Activated naive CD8-positive, alpha-beta T cell treated with anti-CD3 and anti-CD28 coated beads for 36 hours (primary cell): ENCODE data around the gene RASSF5. TPM values are rescaled to one million over a fixed set of nuclear protein-coding genes. Genes with fewer than 3 reads are reported as not detected.
"Not testable (repeated sequence)": the region's sequence is repeated elsewhere in the genome, so short reads cannot be mapped to it uniquely, and the experiment has no call there.

Experiments used
- DNase-seq: peaks from one replicate; pipeline ENCODE4 v3.0.0; 2021
- H3K27ac Mint-ChIP-seq: one replicate; pipeline ENCODE4 v1.8.0; 2022; ENCODE audit warnings: mild to moderate bottlenecking, moderate library complexity, mixed read lengths
- H3K27me3 Mint-ChIP-seq: one replicate; pipeline ENCODE4 v1.8.0; 2022; ENCODE audit warnings: mild to moderate bottlenecking, mixed read lengths
- H3K36me3 Mint-ChIP-seq: one replicate; pipeline ENCODE4 v1.8.0; 2021; ENCODE audit warnings: mild to moderate bottlenecking, mixed read lengths
- H3K4me1 Mint-ChIP-seq: one replicate; pipeline ENCODE4 v1.8.0; 2021; ENCODE audit warnings: mixed read lengths
- H3K4me3 Mint-ChIP-seq: one replicate; pipeline ENCODE4 v1.8.0; 2022; ENCODE audit warnings: mild to moderate bottlenecking, moderate library complexity, mixed read lengths
- H3K9me3 Mint-ChIP-seq: one replicate; pipeline ENCODE4 v1.8.0; 2022; ENCODE audit warnings: mixed read lengths
- total RNA-seq, 2 experiments: library from RNA; stranded (reverse); gene quantifications; one replicate each; pipeline ENCODE4 v1.2.3, GENCODE V29; 2021

The RASSF5 gene
- total RNA-seq, 2 experiments from 2014 or later: 223 to 226 TPM

- Mint-ChIP-seq H3K27ac (peak overlapping the region; percentile 99), H3K36me3 (peaks cover 68% of the 10 kb centered on the region)
- H3K9me3 Mint-ChIP-seq: not testable (repeated sequence)
Measured at GRCh38 chr1:206581114-206581497, 73.8 kb downstream of the RASSF5 start.

DNA sequence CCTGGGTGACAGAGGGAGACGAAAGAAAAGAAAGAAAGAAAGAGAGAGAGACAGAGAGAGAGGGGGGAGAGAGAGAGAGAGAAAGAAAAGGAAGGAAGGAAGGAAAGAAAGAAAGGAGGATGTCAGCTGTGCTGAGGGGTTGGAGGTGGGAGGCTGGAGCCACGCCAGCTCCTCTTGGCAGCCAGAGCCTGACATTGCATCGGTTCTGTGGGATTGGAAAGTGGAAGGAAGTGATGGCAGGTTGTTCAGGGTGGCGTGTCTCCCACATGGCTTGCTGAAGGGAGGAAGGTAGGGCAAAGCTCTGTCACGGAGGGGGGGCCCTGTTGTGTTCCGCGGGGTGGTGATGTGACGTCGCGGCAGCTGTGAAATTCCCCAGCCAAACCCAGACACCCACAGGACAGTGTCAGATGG lies 74.2 kb downstream of the RASSF5 start:
- peaks cover 4% of the 10 kb centered on the region for H3K9me3 Mint-ChIP-seq
- H3K4me3 Mint-ChIP-seq: peak overlapping the region; percentile 85
- peaks cover 72% of the 10 kb centered on the region for H3K4me1 Mint-ChIP-seq
- no peaks in the 10 kb centered on the region for H3K27me3 Mint-ChIP-seq
- H3K27ac Mint-ChIP-seq: peak overlapping the region; percentile 99
- peak; percentile 65 for DNase-seq
- peaks cover 66% of the 10 kb centered on the region for H3K36me3 Mint-ChIP-seq

More at GRCh38 chr1:206581114-206581497, 73.8 kb downstream of the RASSF5 start:
- H3K27me3 Mint-ChIP-seq, DNase-seq: not testable (repeated sequence)
- H3K4me3 Mint-ChIP-seq: peak overlapping the region; percentile 85
- peaks cover 74% of the 10 kb centered on the region for H3K4me1 Mint-ChIP-seq

GRCh38 chr1:206582537-206582936 lies 75.2 kb downstream of the RASSF5 start:
- DNase-seq: no peak
- H3K27ac Mint-ChIP-seq: peak overlapping the region; percentile 99
- H3K9me3 Mint-ChIP-seq: peaks cover 4% of the 10 kb centered on the region
- H3K4me1 Mint-ChIP-seq: peaks cover 72% of the 10 kb centered on the region
- H3K27me3 Mint-ChIP-seq: no peaks in the 10 kb centered on the region
- H3K36me3 Mint-ChIP-seq: peaks cover 66% of the 10 kb centered on the region
- peak overlapping the region; percentile 64 for H3K4me3 Mint-ChIP-seq

DNA sequence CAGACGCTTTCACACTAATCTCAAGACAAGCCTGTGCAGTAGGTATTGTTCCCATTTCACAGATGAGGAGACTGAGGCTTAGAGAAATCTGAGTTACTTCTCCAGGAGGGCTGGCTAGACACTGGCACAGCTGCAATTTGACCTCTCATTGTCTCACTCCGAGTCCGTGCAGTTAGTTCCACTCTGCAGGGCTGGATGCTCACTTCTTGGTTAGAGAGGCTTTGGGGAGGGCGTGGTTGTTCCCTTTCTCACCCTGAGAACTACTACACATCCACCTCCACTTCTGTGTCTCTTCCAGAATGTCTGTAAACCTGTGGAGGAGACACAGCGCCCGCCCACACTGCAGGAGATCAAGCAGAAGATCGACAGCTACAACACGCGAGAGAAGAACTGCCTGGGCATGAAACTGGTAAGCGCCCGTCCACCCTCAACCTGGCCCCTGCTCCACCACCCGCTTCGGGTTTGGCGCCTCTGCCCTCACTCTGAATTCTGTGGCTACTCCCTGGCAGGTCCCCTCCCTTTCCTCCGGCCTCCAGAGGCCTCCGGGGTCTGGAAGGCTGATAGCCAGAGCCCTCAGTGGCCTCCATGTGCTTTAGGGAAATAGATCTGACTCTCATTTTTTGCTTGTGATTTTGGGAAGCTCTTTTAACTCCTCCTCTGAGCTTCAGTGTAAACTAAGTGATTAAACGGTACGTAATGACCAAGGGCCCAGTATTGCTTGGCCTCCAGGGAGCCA lies 75.8 kb downstream of the RASSF5 start:
- no peak for DNase-seq
- Mint-ChIP-seq H3K36me3 (peaks cover 67% of the 10 kb centered on the region), H3K27ac (peak overlapping the region; percentile 99), H3K4me1 (peaks cover 72% of the 10 kb centered on the region), H3K9me3 (peaks cover 4% of the 10 kb centered on the region), H3K4me3 (peak overlapping the region; percentile 64), H3K27me3 (no peaks in the 10 kb centered on the region)

DNA sequence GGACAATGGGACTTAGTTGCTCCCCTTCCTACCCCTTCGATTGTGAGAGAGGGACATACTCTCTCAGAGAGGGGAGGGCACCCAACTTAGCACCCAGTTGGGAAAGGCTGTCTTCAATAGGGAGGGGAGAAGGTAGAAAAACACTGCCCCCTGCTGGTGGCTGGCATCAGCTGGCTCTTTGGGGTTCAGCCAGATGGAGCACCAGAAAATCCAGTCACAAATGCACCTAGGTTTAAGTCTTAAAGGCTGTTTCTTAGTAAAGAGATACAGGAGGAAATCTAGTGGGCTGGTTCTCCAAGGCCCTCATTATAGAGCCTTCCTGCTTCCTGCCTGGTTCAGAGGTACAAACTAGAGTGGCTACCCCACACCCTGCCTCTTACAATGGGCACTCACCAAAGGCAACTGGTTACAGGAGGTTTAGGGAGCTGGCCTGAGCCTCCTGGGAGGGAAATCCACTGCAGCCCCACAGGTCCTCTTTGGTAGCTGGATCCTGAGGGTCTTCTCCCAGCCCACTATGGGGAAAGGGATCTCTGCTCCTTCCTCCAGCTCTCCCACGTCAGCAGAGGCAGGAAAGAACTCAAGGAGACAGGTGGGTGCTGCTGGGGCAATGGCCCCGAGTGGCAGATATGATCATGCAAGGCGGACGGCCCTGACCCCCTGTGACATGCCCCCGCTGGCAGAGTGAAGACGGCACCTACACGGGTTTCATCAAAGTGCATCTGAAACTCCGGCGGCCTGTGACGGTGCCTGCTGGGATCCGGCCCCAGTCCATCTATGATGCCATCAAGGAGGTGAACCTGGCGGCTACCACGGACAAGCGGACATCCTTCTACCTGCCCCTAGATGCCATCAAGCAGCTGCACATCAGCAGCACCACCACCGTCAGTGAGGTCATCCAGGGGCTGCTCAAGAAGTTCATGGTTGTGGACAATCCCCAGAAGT lies 76.6 kb downstream of the RASSF5 start:
- Mint-ChIP-seq H3K9me3 (peaks cover 4% of the 10 kb centered on the region), H3K36me3 (peaks cover 66% of the 10 kb centered on the region)
- peak; percentile 75 for DNase-seq

GRCh38 chr1:206584683-206585082 lies 77.4 kb downstream of the RASSF5 start:
- Mint-ChIP-seq H3K36me3 (peaks cover 64% of the 10 kb centered on the region), H3K4me3 (no peak overlapping the region), H3K9me3 (peaks cover 4% of the 10 kb centered on the region), H3K4me1 (peaks cover 72% of the 10 kb centered on the region), H3K27ac (peak overlapping the region; percentile 71), H3K27me3 (no peaks in the 10 kb centered on the region)
- no peak for DNase-seq

More for the DNA sequence above, 76.6 kb downstream of the RASSF5 start:
- Mint-ChIP-seq H3K27me3 (no peaks in the 10 kb centered on the region), H3K27ac (peak overlapping the region; percentile 99), H3K4me3 (peak overlapping the region; percentile 64), H3K4me1 (peaks cover 72% of the 10 kb centered on the region)

GRCh38 chr1:206586501-206587445 lies 79.4 kb downstream of the RASSF5 start:
- no peak for DNase-seq
- Mint-ChIP-seq H3K27ac (peak overlapping the region; percentile 93), H3K36me3 (peaks cover 57% of the 10 kb centered on the region), H3K9me3 (no peaks in the 10 kb centered on the region), H3K27me3 (no peaks in the 10 kb centered on the region), H3K4me1 (peaks cover 70% of the 10 kb centered on the region), H3K4me3 (no peak overlapping the region)

- Mint-ChIP-seq H3K9me3 (no peaks in the 10 kb centered on the region), H3K4me3 (no peak overlapping the region), H3K27ac (peak overlapping the region; percentile 93), H3K36me3 (peaks cover 62% of the 10 kb centered on the region), H3K4me1 (peaks cover 66% of the 10 kb centered on the region), H3K27me3 (no peaks in the 10 kb centered on the region)
- no peak for DNase-seq
Measured at GRCh38 chr1:206587904-206588303, 80.6 kb downstream of the RASSF5 start.

- no peak overlapping the region for H3K4me3 Mint-ChIP-seq
- no peaks in the 10 kb centered on the region for H3K27me3 Mint-ChIP-seq
- no peak for DNase-seq
- peaks cover 60% of the 10 kb centered on the region for H3K4me1 Mint-ChIP-seq
- peak overlapping the region; percentile 93 for H3K27ac Mint-ChIP-seq
- no peaks in the 10 kb centered on the region for H3K9me3 Mint-ChIP-seq
- peaks cover 62% of the 10 kb centered on the region for H3K36me3 Mint-ChIP-seq
Measured at GRCh38 chr1:206588492-206588891, 81.2 kb downstream of the RASSF5 start.

DNA sequence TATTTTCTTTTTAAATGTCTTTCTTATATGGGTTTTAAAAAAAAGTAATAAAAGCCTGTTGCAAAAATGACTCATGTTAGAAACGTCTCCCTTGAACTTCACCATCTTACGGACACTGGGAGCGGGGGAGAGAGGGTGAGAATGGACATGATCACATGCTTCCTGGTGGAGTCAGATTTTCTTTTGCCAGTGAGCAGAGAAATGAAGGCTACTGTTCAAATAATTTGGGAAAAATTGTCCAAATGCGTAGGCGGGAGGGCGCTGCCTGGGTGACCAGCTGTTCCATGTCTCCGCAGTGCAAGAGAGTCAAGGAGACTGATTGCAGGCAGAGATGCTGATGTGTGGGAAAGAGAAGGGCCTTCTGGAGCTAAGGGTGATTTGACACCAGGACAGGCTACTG lies 81.9 kb downstream of the RASSF5 start:
- Mint-ChIP-seq H3K9me3 (no peaks in the 10 kb centered on the region), H3K4me3 (peak overlapping the region; percentile 55), H3K27me3 (no peaks in the 10 kb centered on the region), H3K27ac (peak overlapping the region; percentile 93), H3K36me3 (peaks cover 59% of the 10 kb centered on the region), H3K4me1 (peaks cover 59% of the 10 kb centered on the region)
- no peak for DNase-seq

DNA sequence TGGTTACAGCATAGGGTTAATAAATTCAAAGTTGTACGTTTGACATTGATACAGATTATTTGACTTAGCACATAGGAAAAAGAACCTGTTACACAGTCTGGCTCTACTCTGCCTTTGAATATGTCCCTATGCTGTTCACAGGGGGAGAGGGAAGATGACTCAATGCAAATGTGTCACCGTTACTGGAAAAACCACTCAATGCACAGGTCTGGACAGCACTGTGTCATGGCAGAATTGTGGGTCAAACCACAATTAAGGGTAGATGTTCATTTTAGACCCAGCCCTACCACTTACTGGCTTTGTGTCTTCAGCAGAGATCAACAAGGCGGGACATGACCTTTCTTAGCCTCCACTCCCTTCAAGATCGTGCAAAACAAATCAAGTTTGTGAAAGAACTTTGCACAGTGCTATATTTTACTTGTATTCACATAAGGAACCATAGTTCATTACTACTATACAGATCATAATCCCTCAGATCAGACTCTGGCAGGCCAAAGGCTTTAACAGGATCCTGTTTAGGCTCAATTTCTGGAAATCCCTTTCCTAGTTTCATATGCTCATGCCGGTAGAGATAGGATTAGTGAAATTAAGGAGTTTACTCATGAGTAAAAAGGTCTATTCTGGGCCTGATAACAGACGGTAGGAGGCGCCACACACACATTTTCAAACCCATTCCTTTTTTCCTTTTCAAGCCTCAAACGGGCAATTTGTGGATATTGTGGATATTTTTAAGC lies 82.9 kb downstream of the RASSF5 start:
- H3K27me3 Mint-ChIP-seq: no peaks in the 10 kb centered on the region
- H3K4me3 Mint-ChIP-seq: peak overlapping the region; percentile 36
- H3K9me3 Mint-ChIP-seq: no peaks in the 10 kb centered on the region
- peaks cover 57% of the 10 kb centered on the region for H3K36me3 Mint-ChIP-seq
- H3K27ac Mint-ChIP-seq: peak overlapping the region; percentile 93
- H3K4me1 Mint-ChIP-seq: peaks cover 59% of the 10 kb centered on the region
- peak; percentile 75 for DNase-seq

DNA sequence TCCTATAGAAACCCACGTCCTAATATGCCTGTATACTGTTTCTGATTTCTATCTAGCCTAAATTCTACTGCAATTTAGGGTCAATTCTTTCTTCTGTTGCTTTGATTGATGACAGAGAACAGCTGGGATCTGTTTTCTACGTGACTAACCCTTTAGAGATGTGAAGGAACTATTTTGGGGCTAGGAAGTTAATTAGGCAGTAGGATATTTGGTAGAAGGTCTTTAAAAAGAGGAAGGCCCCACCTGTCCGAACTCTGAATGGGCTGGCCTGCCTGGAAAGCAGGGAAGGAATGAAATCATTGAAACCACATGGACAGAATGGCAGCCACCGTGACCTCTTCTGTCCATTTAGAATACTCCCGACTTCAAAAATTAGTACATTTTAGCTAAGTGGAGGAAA lies 83.9 kb downstream of the RASSF5 start:
- DNase-seq: no peak
- H3K36me3 Mint-ChIP-seq: peaks cover 56% of the 10 kb centered on the region
- H3K27me3 Mint-ChIP-seq: no peaks in the 10 kb centered on the region
- H3K9me3 Mint-ChIP-seq: no peaks in the 10 kb centered on the region
- peak overlapping the region; percentile 93 for H3K27ac Mint-ChIP-seq
- peak overlapping the region; percentile 29 for H3K4me3 Mint-ChIP-seq
- H3K4me1 Mint-ChIP-seq: peaks cover 59% of the 10 kb centered on the region

DNA sequence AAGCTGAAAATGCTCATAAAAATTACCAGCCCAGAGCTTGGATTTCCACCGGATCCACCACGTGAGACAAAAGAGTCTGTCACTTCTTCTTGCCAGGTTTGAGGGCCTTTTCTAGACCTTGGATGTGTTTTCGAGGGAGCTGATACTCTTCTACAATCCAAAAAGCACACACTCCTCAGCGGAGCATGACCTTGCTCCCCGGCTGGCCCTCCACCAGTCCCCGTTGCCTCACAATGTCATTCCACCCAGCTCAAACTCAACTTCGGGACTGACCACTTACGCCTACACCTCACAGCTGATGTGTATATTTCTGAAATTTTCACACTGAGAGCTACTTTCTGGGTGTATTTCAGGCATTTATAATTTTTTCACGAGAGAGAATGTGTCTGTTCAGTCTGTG lies 84.4 kb downstream of the RASSF5 start:
- H3K9me3 Mint-ChIP-seq: no peaks in the 10 kb centered on the region
- H3K27me3 Mint-ChIP-seq: no peaks in the 10 kb centered on the region
- H3K36me3 Mint-ChIP-seq: peaks cover 53% of the 10 kb centered on the region
- DNase-seq: no peak
- H3K4me3 Mint-ChIP-seq: no peak overlapping the region
- H3K27ac Mint-ChIP-seq: peak overlapping the region; percentile 63
- H3K4me1 Mint-ChIP-seq: peaks cover 55% of the 10 kb centered on the region
